ENCODE results near the gene SNN.
A peak's percentile ranks its signal among the peaks of the same experiment; 100 is the strongest.

DNA sequence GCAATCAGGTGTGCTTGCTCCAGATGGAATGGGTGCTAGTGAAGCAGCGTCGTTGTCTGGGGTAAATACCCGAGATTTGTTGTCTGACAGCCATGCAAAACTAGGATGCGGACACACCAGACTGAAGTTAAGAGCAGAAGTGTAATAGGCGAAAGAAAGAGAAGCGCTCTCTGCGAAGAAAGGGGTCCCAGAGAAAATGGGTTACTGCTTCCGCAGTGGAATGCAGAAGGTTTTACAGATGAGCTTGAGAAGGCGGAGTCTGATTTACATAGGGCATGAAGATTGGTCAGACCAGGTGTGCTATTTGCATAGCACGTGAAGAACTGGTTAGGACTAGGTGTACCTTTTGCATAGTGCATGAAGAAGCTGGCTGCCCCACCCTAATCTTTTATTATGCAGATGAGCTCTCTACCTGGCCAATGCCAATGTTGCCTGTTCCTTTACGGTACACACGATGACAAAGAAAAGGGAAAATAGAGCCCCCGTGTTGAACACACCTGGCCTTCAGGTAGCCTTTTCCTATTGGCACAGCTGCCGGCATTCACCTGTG, 32.0 kb upstream of the SNN start:
- TF ChIP-seq, protein P1, sequence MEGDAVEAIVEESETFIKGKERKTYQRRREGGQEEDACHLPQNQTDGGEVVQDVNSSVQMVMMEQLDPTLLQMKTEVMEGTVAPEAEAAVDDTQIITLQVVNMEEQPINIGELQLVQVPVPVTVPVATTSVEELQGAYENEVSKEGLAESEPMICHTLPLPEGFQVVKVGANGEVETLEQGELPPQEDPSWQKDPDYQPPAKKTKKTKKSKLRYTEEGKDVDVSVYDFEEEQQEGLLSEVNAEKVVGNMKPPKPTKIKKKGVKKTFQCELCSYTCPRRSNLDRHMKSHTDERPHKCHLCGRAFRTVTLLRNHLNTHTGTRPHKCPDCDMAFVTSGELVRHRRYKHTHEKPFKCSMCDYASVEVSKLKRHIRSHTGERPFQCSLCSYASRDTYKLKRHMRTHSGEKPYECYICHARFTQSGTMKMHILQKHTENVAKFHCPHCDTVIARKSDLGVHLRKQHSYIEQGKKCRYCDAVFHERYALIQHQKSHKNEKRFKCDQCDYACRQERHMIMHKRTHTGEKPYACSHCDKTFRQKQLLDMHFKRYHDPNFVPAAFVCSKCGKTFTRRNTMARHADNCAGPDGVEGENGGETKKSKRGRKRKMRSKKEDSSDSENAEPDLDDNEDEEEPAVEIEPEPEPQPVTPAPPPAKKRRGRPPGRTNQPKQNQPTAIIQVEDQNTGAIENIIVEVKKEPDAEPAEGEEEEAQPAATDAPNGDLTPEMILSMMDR (IDR thresholded peaks at IDR 0.05) = no peak
- peak in 2 of 3 donors; percentile 58 to 69 for TF ChIP-seq POLR2A (IDR thresholded peaks at IDR 0.05)
